Superior temporal gyrus (tissue), 1 donor: ENCODE measurements around the gene EHF.
"Not testable (repeated sequence)": the region's sequence is repeated elsewhere in the genome, so short reads cannot be mapped to it uniquely, and the experiment has no call there.

Experiments
- DNase-seq: peaks from one replicate; pipeline ENCODE4 v3.0.0-alpha.2; 2016; ENCODE audit errors: extremely low spot score

The EHF gene

GRCh38 chr11:34667810-34668582 is 47.1 kb downstream of the EHF start:
- DNase-seq: no peak

- DNase-seq: no peak
These were observed 47.7 kb downstream of the EHF start for GRCh38 chr11:34668583-34669053.

DNA sequence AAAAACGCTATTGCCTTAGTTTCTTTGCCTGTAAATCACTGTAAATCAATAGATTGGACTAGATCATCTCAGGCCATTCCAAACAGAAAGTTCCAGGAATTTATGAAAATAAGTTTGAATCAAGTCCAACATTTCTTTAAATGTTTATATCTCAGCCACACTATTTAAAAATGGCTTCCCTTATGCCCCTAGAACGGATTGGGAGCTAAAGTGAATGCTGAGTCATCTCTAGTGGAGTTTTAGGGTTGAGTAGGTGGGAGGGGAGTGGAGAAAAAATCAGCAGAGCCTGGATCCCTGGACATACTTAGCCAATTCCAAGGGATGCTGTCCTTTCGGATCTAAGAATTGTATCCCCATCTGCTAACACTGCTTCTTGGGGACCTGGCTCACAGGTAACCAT is 48.6 kb downstream of the EHF start:
- no peak for DNase-seq

DNA sequence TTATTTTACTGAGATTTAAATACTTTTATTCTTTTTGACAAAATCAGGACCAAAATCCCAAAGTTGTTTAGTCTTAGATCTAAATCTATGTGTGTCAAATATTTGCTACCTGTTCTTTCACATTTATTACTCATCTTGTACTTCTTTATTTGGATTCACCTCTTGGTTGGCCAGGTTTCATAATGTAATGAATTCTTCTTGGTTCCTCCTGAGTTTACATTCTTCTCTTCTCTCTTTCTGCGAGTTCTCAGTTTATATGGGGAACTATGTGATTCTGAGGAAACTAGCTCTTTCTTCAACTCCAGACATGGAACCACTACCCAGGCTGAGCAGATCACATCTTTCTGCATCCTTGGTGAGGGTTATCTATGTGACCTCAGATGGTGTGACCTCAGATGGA is 50.2 kb downstream of the EHF start:
- no peak for DNase-seq

- DNase-seq: no peak
These were observed 51.1 kb downstream of the EHF start for GRCh38 chr11:34671946-34672345.

DNA sequence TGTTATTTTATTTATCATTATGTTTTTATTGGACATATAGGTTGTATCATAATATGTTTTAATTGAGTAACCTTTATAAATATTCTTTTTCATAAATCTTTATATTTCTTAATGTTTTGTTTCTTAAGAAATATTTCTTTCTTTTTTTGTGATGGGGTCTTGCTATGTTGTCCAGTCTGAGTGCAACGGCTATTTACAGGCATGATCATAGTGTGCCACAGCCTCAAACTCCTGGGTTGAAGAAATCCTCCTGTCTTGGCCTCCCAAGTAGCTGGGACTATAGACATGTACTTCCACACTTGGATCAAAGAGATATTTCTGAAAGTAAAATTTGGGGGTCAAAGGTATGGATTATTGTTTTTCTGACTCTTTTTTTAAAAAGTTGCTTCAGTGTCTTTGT is 53.1 kb downstream of the EHF start:
- no peak for DNase-seq

DNA sequence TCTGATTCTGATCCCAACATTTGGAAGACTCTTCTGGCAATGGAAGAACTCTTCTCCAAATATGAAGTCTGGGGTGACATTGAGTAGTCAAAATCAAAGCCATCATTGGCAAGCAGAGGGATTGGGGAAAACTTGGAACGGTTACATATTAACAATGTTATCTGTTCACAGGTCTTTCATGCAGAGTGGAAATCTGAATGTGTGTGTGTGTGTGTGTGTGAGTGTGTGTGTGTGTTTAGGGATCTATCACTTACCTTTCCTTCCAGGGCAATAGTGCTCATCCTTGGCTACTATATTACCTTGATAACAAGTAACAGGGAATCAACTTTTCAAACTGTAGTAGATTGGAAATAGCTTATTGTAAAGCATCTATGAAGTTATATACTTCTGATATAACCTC is 55.3 kb downstream of the EHF start:
- DNase-seq: no peak

GRCh38 chr11:34679681-34680080 is 58.8 kb downstream of the EHF start:
- no peak for DNase-seq

GRCh38 chr11:34680206-34680605 is 59.3 kb downstream of the EHF start:
- no peak for DNase-seq

- DNase-seq: no peak
These were observed 60.2 kb downstream of the EHF start for GRCh38 chr11:34680918-34681586.

- DNase-seq: no peak
These were observed 61.9 kb downstream of the EHF start for GRCh38 chr11:34682825-34683224.

GRCh38 chr11:34683396-34683795 is 62.5 kb downstream of the EHF start:
- no peak for DNase-seq

DNA sequence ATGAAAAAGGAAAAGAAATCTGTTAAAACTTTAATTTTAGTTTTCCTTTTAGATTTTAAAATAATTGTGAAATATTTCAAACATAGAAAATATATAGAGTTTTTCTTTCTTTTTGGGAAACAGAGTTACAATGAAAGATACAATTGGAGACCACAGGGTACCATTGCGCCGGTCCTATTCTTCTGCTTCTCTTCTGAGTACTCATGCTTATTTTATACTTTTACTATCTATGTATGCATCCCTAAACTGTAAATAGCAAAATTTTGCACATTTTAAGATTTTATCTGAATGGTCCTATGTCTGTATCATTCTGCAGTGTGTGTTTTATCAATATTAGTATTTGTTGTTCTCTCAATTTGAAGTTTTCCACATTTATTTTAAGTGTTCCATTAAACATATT is 65.0 kb downstream of the EHF start:
- DNase-seq: no peak

- DNase-seq: not testable (repeated sequence)
These were observed 71.4 kb downstream of the EHF start for GRCh38 chr11:34692299-34692698.

GRCh38 chr11:34696862-34697261 is 76.0 kb downstream of the EHF start:
- DNase-seq: no peak

- no peak for DNase-seq
These were observed 86.0 kb downstream of the EHF start for GRCh38 chr11:34706709-34707461.

GRCh38 chr11:34707462-34707840 is 86.6 kb downstream of the EHF start:
- no peak for DNase-seq
